Adrenal gland (tissue), 12 donors: ENCODE data around the gene MAML2. TPM values are rescaled to one million over a fixed set of nuclear protein-coding genes. Genes with fewer than 3 reads are reported as not detected.

ENCODE experiments used
- DNase-seq, 7 donors: peaks; one replicate each; pipeline ENCODE4 v3.0.0-alpha.2; 2019 to 2020
- H3K27ac ChIP-seq, 5 donors: fragments of 200-600 bp; sonication (generic) in 4 of 5; 1 replicate in 3 of 5; 2 replicates in 2 of 5; pipeline versions ENCODE4 v1.5.1 to v1.8.0; 2016 to 2020; ENCODE audit warnings: mild to moderate bottlenecking in 1 of 5
- H3K27me3 ChIP-seq: fragments of 200-600 bp; 2 replicates; pipeline ENCODE4 v1.8.0; 2021
- H3K36me3 ChIP-seq, 2 donors: fragments of 200-600 bp; replicated peaks in 1 of 2; 1 replicate in 1 of 2; 2 replicates in 1 of 2; pipeline versions ENCODE4 v1.5.1 to v1.8.0; 2018 to 2022
- H3K4me1 ChIP-seq, 2 donors: fragments of 200-600 bp; replicated peaks in 1 of 2; 1 replicate in 1 of 2; 2 replicates in 1 of 2; pipeline versions ENCODE4 v1.5.1 to v1.8.0; 2018 to 2021
- H3K4me3 ChIP-seq, 4 donors: fragments of 200-600 bp; sonication (generic) in 3 of 4; one replicate each; pipeline ENCODE4 v1.5.1; 2016 to 2018
- H3K9me3 ChIP-seq, 3 donors: fragments of 200-600 bp; sonication (generic) in 1 of 3; replicated peaks in 1 of 3; 1 replicate in 2 of 3; 2 replicates in 1 of 3; pipeline versions ENCODE4 v1.5.1 to v1.8.0; 2016 to 2021
- POLR2A ChIP-seq, 2 donors: fragments of 450-650 bp; IDR thresholded peaks; one replicate each; pipeline ENCODE4 v1.6.1; 2017; ENCODE audit warnings: antibody characterized with exemption in 2 of 2, mild to moderate bottlenecking in 2 of 2, moderate library complexity in 1 of 2
- WGBS, 4 donors: extraction: QIAGEN DNeasy Blood & Tissue Kit in 2 of 4; methylation state at CpG; one replicate each; pipeline versions ENCODE4 v1.1.5 to v1.1.7; 2013 to 2017; 5-methylcytosine and 5-hydroxymethylcytosine counted together
- intact Hi-C, 2 donors: fragments of 100-400 bp; cut with DNase I; formaldehyde crosslinking; loops; one replicate each; pipeline versions ENCODE4 v1.14.1 to v1.15.0; 2022 to 2023
- polyA plus RNA-seq, 3 donors: library from polyadenylated mRNA; stranded (reverse); fragments of 200-250 nt in 2 of 3; fragments of 350-450 nt in 1 of 3; fragmentation: Illumina TruSeq in 1 of 3; extraction: RNeasy Lipid Tissue Mini Kit (QIAGEN cat#74804) in 1 of 3; gene quantifications; one replicate each; pipeline ENCODE4 v1.2.3, GENCODE V29; 2013 to 2014
- total RNA-seq, 9 donors: library from RNA; depleted of rRNA in 4 of 9; stranded (reverse); fragments of >200 nt in 4 of 9; fragments of 120-200 nt in 1 of 9; fragmentation: NEBNext Ultra II Directional in 1 of 9; extraction: Animal tissue kit (Norgen Biotek cat#: 25700) in 1 of 9; gene quantifications; one replicate each; pipeline versions ENCODE4 v1.1.0 to v1.2.4, GENCODE V29; 2013 to 2023
- TF ChIP-seq, protein P1 (sequence below), 6 experiments: fragments of 450-650 bp in 4 of 6; fragments of 200-600 bp in 2 of 6; sonication (generic) in 1 of 6; IDR thresholded peaks; 1 replicate in 5 of 6; 2 replicates in 1 of 6; pipeline versions ENCODE4 v1.5.1 to v1.8.0; 2016 to 2021; ENCODE audit warnings: antibody characterized with exemption in 6 of 6, mild to moderate bottlenecking in 2 of 6, moderate library complexity in 1 of 6
- donor health status: healthy with polysubstance abuse.
- donor health status: Bipolar disorder and iron deficiency.
- donor health status: DM: yes; HTN: yes; CAD: no.
- donor health status: DM: no; HTN: no; CAD: no.
- donor health status: DM: no; HTN: no; CAD: no.
- donor health status: DM: yes; HTN: yes; CAD: no.

MAML2 gene
- total and polyA plus RNA-seq, 12 donors, result 1.4 to 19.4 (median 7.6) TPM

DNA sequence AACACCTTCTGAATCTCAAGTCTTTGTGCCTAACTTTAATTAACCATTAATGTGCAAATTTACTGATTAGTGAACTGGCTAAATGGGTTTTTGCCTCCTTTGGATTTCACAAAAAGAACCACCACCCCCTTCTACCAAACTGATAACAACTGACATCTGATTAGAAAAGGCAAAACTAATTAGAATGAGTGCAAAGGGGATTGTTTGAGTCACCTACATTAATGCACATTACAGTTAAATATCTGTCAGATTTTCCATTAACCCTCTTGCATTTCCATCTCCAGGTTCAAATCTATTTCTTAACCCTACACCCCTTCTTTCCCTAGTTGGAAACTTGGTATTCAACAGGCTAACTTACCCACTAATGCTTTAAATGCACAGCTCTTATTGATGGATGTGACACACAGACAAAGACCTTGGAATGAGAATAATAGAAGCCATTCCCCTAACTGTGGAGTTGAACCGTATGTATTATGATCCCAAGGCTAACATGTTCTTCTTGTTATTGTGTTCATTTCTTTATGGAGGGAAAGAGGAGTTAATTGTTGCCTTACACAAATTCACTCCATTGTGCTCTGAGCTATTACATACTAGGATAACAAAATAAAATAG lies 257.6 kb downstream of the MAML2 start:
- intact Hi-C loops, result no loop called here
- Histone ChIP-seq H3K36me3 (no peaks in the 10 kb centered on the region), H3K27ac (no peak overlapping the region), H3K4me3 (no peak overlapping the region), H3K27me3 (no peaks in the 10 kb centered on the region), H3K4me1 (peaks cover 0 to 5% of the 10 kb centered on the region in 2 donors), H3K9me3 (no peaks in the 10 kb centered on the region)
- no peak for TF ChIP-seq POLR2A (IDR thresholded peaks at IDR 0.05)
- TF ChIP-seq, protein P1, sequence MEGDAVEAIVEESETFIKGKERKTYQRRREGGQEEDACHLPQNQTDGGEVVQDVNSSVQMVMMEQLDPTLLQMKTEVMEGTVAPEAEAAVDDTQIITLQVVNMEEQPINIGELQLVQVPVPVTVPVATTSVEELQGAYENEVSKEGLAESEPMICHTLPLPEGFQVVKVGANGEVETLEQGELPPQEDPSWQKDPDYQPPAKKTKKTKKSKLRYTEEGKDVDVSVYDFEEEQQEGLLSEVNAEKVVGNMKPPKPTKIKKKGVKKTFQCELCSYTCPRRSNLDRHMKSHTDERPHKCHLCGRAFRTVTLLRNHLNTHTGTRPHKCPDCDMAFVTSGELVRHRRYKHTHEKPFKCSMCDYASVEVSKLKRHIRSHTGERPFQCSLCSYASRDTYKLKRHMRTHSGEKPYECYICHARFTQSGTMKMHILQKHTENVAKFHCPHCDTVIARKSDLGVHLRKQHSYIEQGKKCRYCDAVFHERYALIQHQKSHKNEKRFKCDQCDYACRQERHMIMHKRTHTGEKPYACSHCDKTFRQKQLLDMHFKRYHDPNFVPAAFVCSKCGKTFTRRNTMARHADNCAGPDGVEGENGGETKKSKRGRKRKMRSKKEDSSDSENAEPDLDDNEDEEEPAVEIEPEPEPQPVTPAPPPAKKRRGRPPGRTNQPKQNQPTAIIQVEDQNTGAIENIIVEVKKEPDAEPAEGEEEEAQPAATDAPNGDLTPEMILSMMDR (IDR thresholded peaks at IDR 0.05), result no peak
- 63 to 84% (median 71%) methylated on average over 1 of the region's 1 CpG for WGBS, 4 donors
- DNase-seq, result no peak

DNA sequence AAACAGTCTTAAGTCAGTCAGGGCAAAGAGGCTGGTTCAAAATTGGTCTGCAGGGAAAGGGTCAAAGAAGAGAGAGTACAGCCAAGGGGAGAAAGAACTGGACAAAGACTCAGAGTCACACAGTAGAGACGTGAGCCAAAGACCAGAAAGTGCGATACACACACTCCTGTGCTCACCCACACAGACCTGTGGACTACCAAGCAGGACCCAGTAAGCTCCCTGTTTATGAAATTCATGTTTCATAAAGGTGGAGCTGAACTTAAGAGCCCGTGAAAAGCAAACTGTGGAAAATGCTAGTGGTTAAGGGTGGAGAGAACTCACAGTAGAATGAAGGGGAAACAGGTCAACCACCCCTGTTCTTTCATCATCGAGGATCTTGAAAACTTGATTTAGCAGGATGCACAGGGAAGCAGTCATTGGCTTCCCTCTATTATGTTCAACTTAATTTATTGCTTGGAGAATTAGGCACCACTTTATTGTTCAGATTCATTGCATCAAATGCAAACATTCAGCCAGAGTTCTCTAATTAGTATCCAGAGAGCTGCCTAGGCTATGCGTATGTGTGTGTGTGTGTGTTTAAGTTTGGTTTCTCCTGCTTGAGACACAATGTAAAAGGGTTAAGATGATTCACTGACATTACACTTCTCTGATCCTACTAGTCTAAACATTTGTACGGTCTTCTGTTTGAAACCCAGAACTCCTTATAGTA lies 258.2 kb downstream of the MAML2 start:
- no peak for DNase-seq
- WGBS, 4 donors, result 54 to 88% (median 78%) methylated on average over 6 of the region's 6 CpGs
- no peak overlapping the region for H3K27ac ChIP-seq
- no peaks in the 10 kb centered on the region for H3K36me3 ChIP-seq
- no peaks in the 10 kb centered on the region for H3K9me3 ChIP-seq
- no peak overlapping the region for H3K4me3 ChIP-seq
- no peaks in the 10 kb centered on the region for H3K4me1 ChIP-seq
- no peaks in the 10 kb centered on the region for H3K27me3 ChIP-seq
- intact Hi-C loops, result no loop called here
- TF ChIP-seq, protein P1 (IDR thresholded peaks at IDR 0.05), result no peak
- no peak for TF ChIP-seq POLR2A (IDR thresholded peaks at IDR 0.05)

DNA sequence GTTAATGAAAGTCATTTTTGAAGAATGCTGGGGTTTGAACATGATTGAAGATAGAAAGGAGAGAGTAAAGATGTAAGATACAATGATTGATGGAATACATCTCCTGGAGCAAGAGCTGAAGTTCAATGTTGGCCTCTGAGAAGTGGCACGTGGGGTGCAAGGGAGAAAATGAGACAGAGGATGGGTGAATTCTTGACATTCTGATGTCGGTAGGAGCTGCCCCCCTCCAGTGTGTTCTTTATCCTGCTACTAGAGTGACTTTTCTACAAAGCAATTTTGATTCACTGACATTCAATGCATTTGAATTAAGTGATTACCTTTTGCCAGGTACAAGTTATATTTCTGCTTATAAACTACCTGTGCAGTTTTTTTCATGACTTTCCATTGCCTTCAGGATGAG lies 260.1 kb downstream of the MAML2 start:
- DNase-seq, result no peak
- H3K4me1 ChIP-seq, result no peaks in the 10 kb centered on the region
- H3K27ac ChIP-seq, result peak overlapping the region in 1 of 5 donors; percentile 43
- TF ChIP-seq, protein P1 (IDR thresholded peaks at IDR 0.05), result no peak
- TF ChIP-seq POLR2A (IDR thresholded peaks at IDR 0.05), result no peak
- H3K9me3 ChIP-seq, result no peaks in the 10 kb centered on the region
- no peaks in the 10 kb centered on the region for H3K36me3 ChIP-seq
- 92 to 95% (median 93%) methylated on average over 2 of the region's 2 CpGs for WGBS, 4 donors
- H3K4me3 ChIP-seq, result no peak overlapping the region
- intact Hi-C loops, result no loop called here
- no peaks in the 10 kb centered on the region for H3K27me3 ChIP-seq

DNA sequence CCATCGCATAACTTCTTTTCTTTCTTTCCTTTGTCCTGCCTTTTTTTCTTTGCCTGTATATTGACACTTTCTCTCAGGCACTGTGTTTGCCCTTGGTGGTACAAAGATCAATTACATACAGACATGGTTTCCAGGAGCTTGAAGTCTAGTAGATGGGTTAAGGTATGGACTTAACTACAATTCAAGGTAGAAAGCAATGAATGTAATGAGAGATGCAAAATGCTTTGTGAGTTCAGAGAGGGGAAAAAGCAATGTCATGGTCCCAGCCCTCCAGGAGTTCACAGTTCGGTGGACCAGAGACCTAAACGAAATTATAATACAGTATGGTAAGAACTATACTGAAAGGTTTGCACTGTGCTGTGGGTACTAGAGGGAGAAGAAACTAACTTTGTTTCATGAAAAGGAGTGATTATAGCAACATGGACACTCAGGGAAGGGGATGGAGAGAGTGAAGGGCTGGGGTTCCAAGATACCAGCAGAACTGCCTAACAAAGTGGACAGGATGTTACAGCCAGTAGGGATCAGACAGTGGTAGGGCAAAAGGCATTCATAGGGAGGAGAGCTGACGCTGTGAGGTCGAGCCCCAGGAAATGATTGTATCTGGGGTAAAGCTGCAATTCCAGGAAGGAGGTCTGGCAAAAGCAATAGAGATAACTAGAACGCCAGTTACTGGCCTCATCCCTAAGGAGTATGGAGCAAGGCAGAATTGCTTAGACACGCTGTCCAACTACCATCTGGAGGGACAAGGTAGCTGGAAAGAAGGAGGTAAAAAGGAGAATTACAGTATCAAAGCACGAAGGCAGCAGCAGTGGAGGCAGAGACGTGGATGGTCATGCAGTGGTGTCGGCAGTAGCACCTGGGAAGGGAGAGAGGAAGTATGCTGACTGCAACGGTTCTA lies 260.7 kb downstream of the MAML2 start:
- Histone ChIP-seq H3K27ac (peak overlapping the region in 1 of 5 donors; percentile 43), H3K4me3 (no peak overlapping the region), H3K9me3 (no peaks in the 10 kb centered on the region), H3K27me3 (no peaks in the 10 kb centered on the region), H3K4me1 (no peaks in the 10 kb centered on the region), H3K36me3 (no peaks in the 10 kb centered on the region)
- TF ChIP-seq, protein P1 (IDR thresholded peaks at IDR 0.05), result no peak
- TF ChIP-seq POLR2A (IDR thresholded peaks at IDR 0.05), result no peak
- no peak for DNase-seq
- 83 to 86% (median 85%) methylated on average over 11 of the region's 11 CpGs for WGBS, 4 donors
- intact Hi-C loops, result no loop called here
